GM10248 (cell line): ENCODE measurements around the gene FILIP1.
"Not testable (repeated sequence)": the region's sequence is repeated elsewhere in the genome, so short reads cannot be mapped to it uniquely, and the experiment has no call there.

Source experiments
- CTCF ChIA-PET: fragments of 300-600 bp; sonication (Branson Sonifier 250); formaldehyde crosslinking; extraction: SDS; loops from one replicate; lab custom pipeline; 2021; ENCODE audit warnings: antibody characterized with exemption; lab: Yijun Ruan, JAX
- POLR2A ChIA-PET: fragments of 350-650 bp; sonication (Branson Sonifier 250); formaldehyde crosslinking; extraction: SDS; loops from one replicate; lab custom pipeline; 2020; ENCODE audit warnings: antibody characterized with exemption; lab: Yijun Ruan, JAX
- DNase-seq: peaks from one replicate; pipeline ENCODE4 v3.0.0; 2012; ENCODE audit errors: extremely low spot score
- TF ChIP-seq, protein P1 (sequence below): IDR thresholded peaks from 2 replicates; pipeline ENCODE4 v1.5.1; 2012; ENCODE audit warnings: mild to moderate bottlenecking, low read depth; ENCODE audit errors: extremely low read depth, missing control alignments, control extremely low read depth

Gene FILIP1

DNA sequence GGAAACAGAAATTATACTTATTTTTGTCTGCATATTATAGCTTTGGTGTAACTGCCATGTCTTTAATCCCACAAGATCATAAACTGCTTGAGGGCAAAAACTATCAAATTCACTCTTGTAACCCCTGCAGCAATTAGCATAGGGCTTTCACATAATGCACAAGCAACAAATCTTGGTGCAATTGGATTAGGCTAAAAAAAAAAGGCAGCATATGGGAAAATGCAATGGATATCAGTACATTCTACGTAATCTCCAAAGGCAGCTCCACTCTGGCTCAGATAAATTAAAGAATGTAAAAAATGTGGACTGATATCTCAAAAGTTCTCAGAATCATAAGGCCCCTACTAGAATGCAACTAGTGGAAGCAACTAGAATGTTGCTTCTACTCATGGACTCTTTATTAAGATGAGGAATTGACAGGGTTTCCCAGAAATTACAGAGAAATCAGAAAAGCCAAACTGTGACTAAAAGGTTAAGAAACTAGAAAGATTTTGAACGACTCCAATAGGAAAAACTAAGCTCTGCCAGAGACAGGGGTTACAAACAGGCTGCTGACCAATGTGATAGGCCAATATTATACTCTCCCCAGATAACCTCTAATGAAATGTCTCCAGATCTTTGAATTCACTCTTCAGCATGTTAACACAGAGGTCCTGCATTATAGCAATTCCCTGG, 55.0 kb downstream of the FILIP1 start:
- TF ChIP-seq, protein P1, sequence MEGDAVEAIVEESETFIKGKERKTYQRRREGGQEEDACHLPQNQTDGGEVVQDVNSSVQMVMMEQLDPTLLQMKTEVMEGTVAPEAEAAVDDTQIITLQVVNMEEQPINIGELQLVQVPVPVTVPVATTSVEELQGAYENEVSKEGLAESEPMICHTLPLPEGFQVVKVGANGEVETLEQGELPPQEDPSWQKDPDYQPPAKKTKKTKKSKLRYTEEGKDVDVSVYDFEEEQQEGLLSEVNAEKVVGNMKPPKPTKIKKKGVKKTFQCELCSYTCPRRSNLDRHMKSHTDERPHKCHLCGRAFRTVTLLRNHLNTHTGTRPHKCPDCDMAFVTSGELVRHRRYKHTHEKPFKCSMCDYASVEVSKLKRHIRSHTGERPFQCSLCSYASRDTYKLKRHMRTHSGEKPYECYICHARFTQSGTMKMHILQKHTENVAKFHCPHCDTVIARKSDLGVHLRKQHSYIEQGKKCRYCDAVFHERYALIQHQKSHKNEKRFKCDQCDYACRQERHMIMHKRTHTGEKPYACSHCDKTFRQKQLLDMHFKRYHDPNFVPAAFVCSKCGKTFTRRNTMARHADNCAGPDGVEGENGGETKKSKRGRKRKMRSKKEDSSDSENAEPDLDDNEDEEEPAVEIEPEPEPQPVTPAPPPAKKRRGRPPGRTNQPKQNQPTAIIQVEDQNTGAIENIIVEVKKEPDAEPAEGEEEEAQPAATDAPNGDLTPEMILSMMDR, result no peak
- no peak for DNase-seq
- POLR2A ChIA-PET, result no interaction called here

DNA sequence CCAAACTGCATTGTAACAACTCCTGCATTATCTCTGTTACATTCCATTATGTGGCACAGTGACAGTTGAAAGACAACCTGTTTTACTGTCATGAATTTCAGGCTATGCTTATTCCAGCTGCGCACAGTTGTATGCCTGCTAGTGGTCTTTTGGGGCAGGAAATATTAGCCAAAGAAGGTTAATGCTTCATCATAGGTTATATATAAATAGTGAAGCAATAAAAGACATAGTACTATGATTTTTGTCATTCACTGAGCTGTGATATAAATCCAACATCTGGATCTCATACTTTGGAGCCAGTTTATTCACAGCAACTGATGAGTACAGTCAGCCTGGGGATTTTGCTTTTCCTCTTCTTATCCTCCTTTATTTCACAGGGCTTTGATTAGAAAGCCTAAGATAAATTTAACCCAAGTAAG, 55.6 kb downstream of the FILIP1 start:
- POLR2A ChIA-PET, result no interaction called here
- TF ChIP-seq, protein P1, result no peak
- CTCF ChIA-PET, result interaction anchor here (0.9 to 2.5 kb wide), 5 partner anchors 9 to 69 kb away, joined by 3 to 7 read pairs (median 3); no protein-coding TSS in a partner anchor

More for the DNA sequence above, 55.0 kb downstream of the FILIP1 start:
- CTCF ChIA-PET, result interaction anchor here (0.9 to 2.5 kb wide), 5 partner anchors 9 to 25 kb away, joined by 3 to 7 read pairs (median 3); no protein-coding TSS in a partner anchor

DNA sequence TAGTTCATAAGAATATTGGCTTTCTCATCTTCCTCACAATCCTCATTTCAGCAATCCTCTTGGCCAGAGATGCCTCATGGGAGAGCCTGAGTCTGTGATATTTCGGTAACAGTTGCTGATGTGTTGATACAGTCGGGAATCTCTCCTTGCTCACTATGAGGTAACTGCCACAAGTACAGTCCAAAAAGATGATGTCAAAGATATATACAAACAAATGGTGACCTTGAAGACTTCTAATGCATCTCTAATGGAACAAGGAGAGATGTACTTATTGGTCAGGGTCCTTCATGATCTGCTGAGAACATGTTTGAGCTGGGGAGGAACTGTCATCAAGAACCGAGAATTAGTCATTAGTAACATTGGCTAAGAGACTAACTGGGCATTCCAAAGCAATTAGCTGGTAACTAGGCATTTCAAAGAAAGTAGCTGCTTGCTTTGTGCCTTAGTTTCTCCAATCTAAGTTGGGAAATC, 56.1 kb downstream of the FILIP1 start:
- DNase-seq, result no peak
- TF ChIP-seq, protein P1, result no peak
- POLR2A ChIA-PET, result no interaction called here
- CTCF ChIA-PET, result interaction anchor here (1.0 to 2.5 kb wide), 4 partner anchors 9 to 69 kb away, joined by 3 to 7 read pairs (median 4); no protein-coding TSS in a partner anchor

More for the DNA sequence above, 55.6 kb downstream of the FILIP1 start:
- DNase-seq, result no peak

DNA sequence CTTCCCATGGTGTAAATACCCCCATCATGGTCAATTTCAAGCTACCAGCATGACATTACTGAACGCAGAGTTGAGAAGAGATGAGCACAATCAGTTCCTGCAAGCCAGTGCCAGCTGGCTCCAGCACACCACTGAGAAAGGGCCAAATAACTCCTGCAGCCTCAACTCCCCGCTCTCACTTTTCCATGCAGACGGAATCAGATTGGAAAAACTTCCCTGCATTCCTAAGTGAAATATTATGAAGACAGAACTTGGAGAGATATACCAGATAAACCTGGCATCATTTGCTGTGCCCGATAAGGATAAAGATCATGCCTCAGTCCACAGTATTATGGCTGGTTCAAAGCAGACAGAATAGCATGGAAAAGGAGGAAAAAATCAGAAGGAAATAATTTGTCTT, 56.7 kb downstream of the FILIP1 start:
- TF ChIP-seq, protein P1, result no peak
- no peak for DNase-seq
- ChIA-PET CTCF (interaction anchor here (1.3 to 2.5 kb wide), 4 partner anchors 8 to 68 kb away, joined by 3 to 7 read pairs (median 4); no protein-coding TSS in a partner anchor), POLR2A (no interaction called here)

DNA sequence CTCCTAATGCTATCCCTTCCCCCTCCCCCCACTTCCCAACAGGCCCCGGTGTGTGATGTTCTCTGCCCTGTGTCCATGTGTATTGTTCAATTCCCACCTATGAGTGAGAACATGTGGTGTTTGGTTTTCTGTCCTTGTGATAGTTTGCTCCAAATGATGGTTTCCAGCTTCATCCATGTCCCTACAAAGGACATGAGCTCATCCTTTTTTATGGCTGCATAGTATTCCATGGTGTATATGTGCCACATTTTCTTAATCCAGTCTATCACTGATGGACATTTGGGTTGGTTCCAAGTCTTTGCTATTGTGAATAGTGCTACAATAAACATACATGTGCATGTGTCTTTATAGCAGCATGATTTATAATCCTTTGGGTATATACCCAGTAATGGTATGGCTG, 60.8 kb downstream of the FILIP1 start:
- DNase-seq, CTCF ChIA-PET, POLR2A ChIA-PET: not testable (repeated sequence)

DNA sequence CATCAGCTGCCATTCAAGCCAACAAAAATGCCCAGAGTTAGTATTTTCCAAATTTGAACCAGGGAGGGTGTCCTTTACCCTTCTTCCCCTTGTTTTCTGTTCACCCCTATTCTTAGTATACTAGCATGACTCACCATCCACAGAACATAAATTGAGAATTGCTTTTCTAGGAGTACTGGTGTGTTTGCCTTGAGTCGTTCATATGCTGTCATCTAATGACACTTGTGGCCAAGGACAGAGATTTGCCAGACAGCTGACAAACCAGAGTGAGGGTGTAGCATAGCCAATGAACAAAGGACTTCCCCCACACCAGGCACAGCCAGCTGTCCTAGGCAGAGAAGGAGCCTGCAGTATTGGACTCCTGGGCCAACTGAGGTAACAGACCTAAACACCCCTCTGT, 62.2 kb downstream of the FILIP1 start:
- TF ChIP-seq, protein P1, result no peak
- ChIA-PET POLR2A (no interaction called here), CTCF (interaction anchor here (0.9 to 1.4 kb wide), 2 partner anchors 36 to 61 kb away, joined by 3 read pairs; no protein-coding TSS in a partner anchor)
- DNase-seq, result no peak
